ENCODE measurements around the gene TGFBR3L. TPM values are rescaled to one million over a fixed set of nuclear protein-coding genes. Genes with fewer than 3 reads are reported as not detected.

Gene TGFBR3L
- total and polyA plus RNA-seq, 2 of the 13 experiments (the other 11 are each of a cell fraction or from before 2014, with no cell fraction given): 0.20 to 1.0 TPM

GRCh38 chr19:7868326-7868670 is 46.3 kb upstream of the TGFBR3L start (continued):
- TF ChIP-seq ZBTB43 (CRISPR knock-in tag; conservative IDR thresholded peaks at IDR 0.05) (no peak), ZNF792 (CRISPR knock-in tag; IDR thresholded peaks at IDR 0.05) (no peak), KDM6A (CRISPR knock-in tag; IDR thresholded peaks at IDR 0.05; ENCODE audit: low read depth) (no peak), ZNF800 (CRISPR knock-in tag; IDR thresholded peaks at IDR 0.05) (no peak), ZNF761 (CRISPR knock-in tag; conservative IDR thresholded peaks at IDR 0.05) (no peak), DNMT3B (CRISPR knock-in tag; conservative IDR thresholded peaks at IDR 0.05) (no peak), SIX4 (CRISPR knock-in tag; IDR thresholded peaks at IDR 0.05) (no peak), MBD4 (IDR thresholded peaks at IDR 0.05; ENCODE audit: borderline replicate concordance, low read length) (no peak), THYN1 (CRISPR knock-in tag; IDR thresholded peaks at IDR 0.05; ENCODE audit: borderline replicate concordance, low read depth) (no peak), ZNF772 (CRISPR knock-in tag; IDR thresholded peaks at IDR 0.05) (0 out of 2 replicates have a peak, but pooled peaks have one; percentile 3), DR1 (CRISPR knock-in tag; IDR thresholded peaks at IDR 0.05) (no peak), PHF21A (CRISPR knock-in tag; IDR thresholded peaks at IDR 0.05) (0 out of 2 replicates have a peak, but pooled peaks have one; percentile 34), XBP1 (CRISPR knock-in tag; IDR thresholded peaks at IDR 0.05) (no peak), FOXC1 (CRISPR knock-in tag; IDR thresholded peaks at IDR 0.05; ENCODE audit: borderline replicate concordance) (no peak), ELF1 (CRISPR knock-in tag; IDR thresholded peaks at IDR 0.05) (no peak), MXD4 (CRISPR knock-in tag; IDR thresholded peaks at IDR 0.05) (0 out of 2 replicates have a peak, but pooled peaks have one; percentile 8), IRX3 (CRISPR knock-in tag; IDR thresholded peaks at IDR 0.05; ENCODE audit: borderline replicate concordance, low read depth) (no peak), ZNF3 (CRISPR knock-in tag; IDR thresholded peaks at IDR 0.05) (no peak), MTA1 (CRISPR knock-in tag; IDR thresholded peaks at IDR 0.05; ENCODE audit: borderline replicate concordance) (no peak), ZSCAN22 (CRISPR knock-in tag; IDR thresholded peaks at IDR 0.05) (0 out of 2 replicates have a peak, but pooled peaks have one; percentile 31), ZHX1 (CRISPR knock-in tag; IDR thresholded peaks at IDR 0.05; ENCODE audit: low read depth) (no peak), TOPORS (CRISPR knock-in tag; IDR thresholded peaks at IDR 0.05) (no peak), ARNTL (CRISPR knock-in tag; IDR thresholded peaks at IDR 0.05) (peak; percentile 13; the same call in 1 of the 2 replicates), ZNF737 (CRISPR knock-in tag; IDR thresholded peaks at IDR 0.05; ENCODE audit: borderline replicate concordance) (no peak)

Measured in HepG2 (cell line).